HEK293 (cell line): ENCODE measurements around the gene CTCF.

Experiments used
- CTCF ChIP-seq: fragments of 450-650 bp; formaldehyde crosslinking; IDR thresholded peaks from 2 replicates; pipeline ENCODE4 v1.5.1; 2016; ENCODE audit warnings: missing biosample characterization, missing genetic modification characterization
- SETDB1 ChIP-seq: IDR thresholded peaks from one replicate; pipeline ENCODE4 v1.6.1; 2017; ENCODE audit warnings: mild to moderate bottlenecking, low read length, moderate library complexity, mixed read lengths; ENCODE audit not compliant: insufficient read length
- ZBTB21 ChIP-seq: fragments of 450-650 bp; formaldehyde crosslinking; IDR thresholded peaks from 2 replicates; pipeline ENCODE4 v1.5.1; 2017; ENCODE audit warnings: missing biosample characterization, missing genetic modification characterization
- ZNF155 ChIP-seq: fragments of 450-650 bp; formaldehyde crosslinking; IDR thresholded peaks from 2 replicates; pipeline ENCODE4 v1.5.1; 2016; ENCODE audit warnings: missing biosample characterization, missing genetic modification characterization
- ZNF274 ChIP-seq, 2 experiments: fragments of 200-500 bp in 1 of 2; fragments of 450-650 bp in 1 of 2; sonication (Bioruptor generic) in 1 of 2; formaldehyde crosslinking in 1 of 2; IDR thresholded peaks; 2 replicates each; pipeline versions ENCODE4 v1.5.1 to v1.6.1; 2014 to 2016; ENCODE audit warnings: borderline replicate concordance in 1 of 2, inconsistent platforms in 1 of 2, low read length in 1 of 2, missing biosample characterization in 1 of 2, missing genetic modification characterization in 1 of 2
- ZNF292 ChIP-seq: fragments of 450-650 bp; formaldehyde crosslinking; IDR thresholded peaks from 2 replicates; pipeline ENCODE4 v1.5.1; 2016; ENCODE audit warnings: low read depth, missing biosample characterization, missing genetic modification characterization, borderline replicate concordance
- ZNF513 ChIP-seq: fragments of 450-650 bp; IDR thresholded peaks from 2 replicates; pipeline ENCODE4 v1.5.1; 2018; ENCODE audit warnings: missing biosample characterization, missing genetic modification characterization

GRCh38 chr16:67517155-67517445 is 45.2 kb upstream of the CTCF start:
- TF ChIP-seq ZNF274 (IDR thresholded peaks at IDR 0.05; ENCODE audit: low read length) (no peak), ZNF274 (tag by site-specific recombination; IDR thresholded peaks at IDR 0.05; ENCODE audit: borderline replicate concordance) (no peak), ZNF292 (tag by site-specific recombination) (no peak), CTCF (no peak), ZNF513 (tag by site-specific recombination) (no peak), SETDB1 (no peak), ZBTB21 (no peak), ZNF155 (tag by site-specific recombination) (no peak)
